Left ventricle myocardium inferior (tissue), 1 donor: Measurements from ENCODE around the gene IDE. TPM values are rescaled to one million over a fixed set of nuclear protein-coding genes. Genes with fewer than 3 reads are reported as not detected.

Experiments
- DNase-seq: peaks from one replicate; pipeline ENCODE4 v3.0.0-alpha.2; 2020
- H3K27ac ChIP-seq: fragments of 200-600 bp; replicated peaks from 2 replicates; pipeline ENCODE4 v1.8.0; 2021
- H3K27me3 ChIP-seq: fragments of 200-600 bp; 2 replicates; pipeline ENCODE4 v1.8.0; 2021; ENCODE audit warnings: low read depth
- H3K36me3 ChIP-seq: fragments of 200-600 bp; 2 replicates; pipeline ENCODE4 v1.8.0; 2021
- H3K4me1 ChIP-seq: fragments of 200-600 bp; 2 replicates; pipeline ENCODE4 v1.8.0; 2021
- H3K4me3 ChIP-seq: fragments of 200-600 bp; 2 replicates; pipeline ENCODE4 v1.8.0; 2021; ENCODE audit warnings: mild to moderate bottlenecking, moderate library complexity
- H3K9me3 ChIP-seq: fragments of 200-600 bp; replicated peaks from 2 replicates; pipeline ENCODE4 v1.8.0; 2021
- CTCF ChIP-seq: fragments of 200-600 bp; IDR thresholded peaks from 2 replicates; pipeline ENCODE4 v1.8.0; 2021; ENCODE audit warnings: antibody characterized with exemption, mild to moderate bottlenecking, borderline replicate concordance
- intact Hi-C: fragments of 100-400 bp; cut with micrococcal nuclease; formaldehyde crosslinking; loops from one replicate; pipeline ENCODE4 v1.11.0; 2022
- total RNA-seq: library from RNA; stranded (reverse); fragmentation: NEBNext Ultra II Directional; extraction: Animal tissue kit (Norgen Biotek cat#: 25700); gene quantifications from one replicate; pipeline ENCODE4 v1.2.1, GENCODE V29; 2021
- donor health status: DM: no; HTN: yes; CAD: no; lungs with severe emphysema.

Gene IDE
- total RNA-seq, 1 donor from 2014 or later: 42.1 TPM

GRCh38 chr10:92530421-92530820, 43.5 kb downstream of the IDE start:
- DNase-seq: no peak
- H3K27me3 ChIP-seq: no peaks in the 10 kb centered on the region
- no peak for TF ChIP-seq CTCF
- intact Hi-C loops: no loop called here
- peaks cover 69% of the 10 kb centered on the region for H3K36me3 ChIP-seq
- H3K4me1 ChIP-seq: no peaks in the 10 kb centered on the region
- no peak overlapping the region for H3K4me3 ChIP-seq
- H3K9me3 ChIP-seq: no peaks in the 10 kb centered on the region
- H3K27ac ChIP-seq: no peak overlapping the region

- H3K36me3 ChIP-seq: peaks cover 52% of the 10 kb centered on the region
- DNase-seq: no peak
- no peaks in the 10 kb centered on the region for H3K4me1 ChIP-seq
- no peaks in the 10 kb centered on the region for H3K9me3 ChIP-seq
- no peak overlapping the region for H3K27ac ChIP-seq
- H3K27me3 ChIP-seq: no peaks in the 10 kb centered on the region
- TF ChIP-seq CTCF: no peak
- intact Hi-C loops: no loop called here
- no peak overlapping the region for H3K4me3 ChIP-seq
Measured at GRCh38 chr10:92527716-92528115, 46.2 kb downstream of the IDE start.

GRCh38 chr10:92523639-92524038, 50.3 kb downstream of the IDE start:
- Histone ChIP-seq H3K36me3 (peaks cover 27% of the 10 kb centered on the region), H3K27ac (no peak overlapping the region), H3K27me3 (no peaks in the 10 kb centered on the region), H3K4me1 (no peaks in the 10 kb centered on the region), H3K4me3 (no peak overlapping the region), H3K9me3 (no peaks in the 10 kb centered on the region)
- intact Hi-C loops: no loop called here
- no peak for DNase-seq
- TF ChIP-seq CTCF: no peak

GRCh38 chr10:92517034-92517655, 56.7 kb downstream of the IDE start:
- Histone ChIP-seq H3K9me3 (no peaks in the 10 kb centered on the region), H3K36me3 (peaks cover 20% of the 10 kb centered on the region), H3K4me3 (no peak overlapping the region), H3K27ac (no peak overlapping the region), H3K27me3 (no peaks in the 10 kb centered on the region), H3K4me1 (peaks cover 3% of the 10 kb centered on the region)
- TF ChIP-seq CTCF: peak; percentile 89
- no peak for DNase-seq
- intact Hi-C loops: loop anchor here (5.0 to 10.0 kb wide), 2 partner anchors 55 to 368 kb away; partner anchors contain the start of gene IDE

- Histone ChIP-seq H3K9me3 (no peaks in the 10 kb centered on the region), H3K4me3 (no peak overlapping the region), H3K27me3 (no peaks in the 10 kb centered on the region), H3K27ac (no peak overlapping the region), H3K4me1 (peaks cover 10% of the 10 kb centered on the region), H3K36me3 (peaks cover 57% of the 10 kb centered on the region)
- intact Hi-C loops: no loop called here
- TF ChIP-seq CTCF: no peak
- DNase-seq: no peak
Measured at GRCh38 chr10:92508866-92509265, 65.0 kb downstream of the IDE start.
